H1 (cell line): ENCODE measurements around the gene RP9. TPM values are rescaled to one million over a fixed set of nuclear protein-coding genes. Genes with fewer than 3 reads are reported as not detected.

ENCODE experiments used
- CTCF ChIA-PET: fragments of 300-600 bp; sonication (Branson Sonifier 250); formaldehyde crosslinking; loops from one replicate; lab custom pipeline; 2021; ENCODE audit not compliant: partially characterized antibody; lab: Charles Lee
- POLR2A ChIA-PET: fragments of 300-600 bp; sonication (Branson Sonifier 250); formaldehyde crosslinking; loops from one replicate; lab custom pipeline; 2021; ENCODE audit warnings: inconsistent platforms; ENCODE audit not compliant: partially characterized antibody; lab: Charles Lee
- DNase-seq, 2 experiments: peaks; one replicate each; pipeline versions ENCODE4 v3.0.0 to v3.0.0-alpha.2; 2010 to 2022; ENCODE audit warnings: low spot score in 2 of 2, low read depth in 1 of 2, mixed read lengths in 1 of 2
- FAIRE-seq: peaks from 2 replicates; lab custom pipeline; 2011; peaks lifted over from hg19 to GRCh38; lab: Jason Lieb, UNC
- H2AFZ ChIP-seq: 2 replicates; pipeline ENCODE4 v1.8.1; 2012; ENCODE audit warnings: low read length, inconsistent platforms
- H2AK5ac ChIP-seq: 2 replicates; pipeline ENCODE4 v1.6.1; 2013; ENCODE audit warnings: low read depth, low read length
- H2BK120ac ChIP-seq: replicated peaks from 2 replicates; pipeline ENCODE3; 2013; ENCODE audit warnings: low read depth, low read length, inconsistent platforms
- H2BK12ac ChIP-seq: 2 replicates; pipeline ENCODE4 v1.6.1; 2013; ENCODE audit warnings: low read depth, low read length
- H2BK15ac ChIP-seq: 2 replicates; pipeline ENCODE4 v1.6.1; 2013; ENCODE audit warnings: low read length
- H2BK20ac ChIP-seq: 2 replicates; pipeline ENCODE4 v1.6.1; 2013; ENCODE audit warnings: low read length
- H2BK5ac ChIP-seq: 2 replicates; pipeline ENCODE4 v1.6.1; 2013; ENCODE audit warnings: low read depth, low read length
- H3K14ac ChIP-seq: 2 replicates; pipeline ENCODE4 v1.6.1; 2013; ENCODE audit warnings: inconsistent platforms; ENCODE audit not compliant: insufficient read length
- H3K18ac ChIP-seq: 2 replicates; pipeline ENCODE4 v1.6.1; 2013; ENCODE audit warnings: low read length; ENCODE audit errors: extremely low read depth
- H3K23ac ChIP-seq: 2 replicates; pipeline ENCODE4 v1.6.1; 2013; ENCODE audit warnings: inconsistent platforms; ENCODE audit not compliant: insufficient read length
- H3K23me2 ChIP-seq: 2 replicates; pipeline ENCODE4 v1.6.1; 2013; ENCODE audit warnings: low read depth, low read length
- H3K27ac ChIP-seq: 2 replicates; pipeline ENCODE4 v1.6.1; 2011; ENCODE audit warnings: low read depth, low read length, inconsistent platforms
- H3K27me3 ChIP-seq, 4 experiments: replicated peaks in 1 of 4; 1 replicate in 1 of 4; 2 replicates in 3 of 4; pipeline versions ENCODE4 v1.6.1 to v1.8.1; 2011 to 2013; ENCODE audit warnings: low read length in 3 of 4, mild to moderate bottlenecking in 3 of 4, inconsistent platforms in 2 of 4, mixed read lengths in 2 of 4, moderate library complexity in 1 of 4; ENCODE audit not compliant: control insufficient read depth in 3 of 4, insufficient read depth in 3 of 4; ENCODE audit errors: extremely low read depth in 1 of 4
- H3K36me3 ChIP-seq, 4 experiments: 2 replicates each; pipeline versions ENCODE4 v1.6.1 to v1.8.1; 2011 to 2013; ENCODE audit warnings: mild to moderate bottlenecking in 4 of 4, low read length in 3 of 4, moderate library complexity in 2 of 4, control low read depth in 1 of 4, inconsistent platforms in 1 of 4; ENCODE audit not compliant: insufficient read depth in 4 of 4, control insufficient read depth in 2 of 4
- H3K4ac ChIP-seq: replicated peaks from 2 replicates; pipeline ENCODE3; 2013; ENCODE audit warnings: low read length, low read depth, mixed read lengths, inconsistent platforms; ENCODE audit not compliant: insufficient read length
- H3K4me1 ChIP-seq, 4 experiments: replicated peaks in 1 of 4; 1 replicate in 1 of 4; 2 replicates in 3 of 4; pipeline versions ENCODE4 v1.6.1 to v1.8.1; 2011 to 2013; ENCODE audit warnings: low read length in 3 of 4, inconsistent platforms in 2 of 4, mixed read lengths in 1 of 4; ENCODE audit not compliant: insufficient read depth in 4 of 4, control insufficient read depth in 3 of 4
- H3K4me2 ChIP-seq, 2 experiments: 2 replicates each; pipeline versions ENCODE4 v1.6.1 to v1.8.1; 2011 to 2013; ENCODE audit warnings: low read depth in 2 of 2, low read length in 2 of 2, control low read depth in 1 of 2, inconsistent platforms in 1 of 2, mild to moderate bottlenecking in 1 of 2; ENCODE audit not compliant: insufficient read depth in 1 of 2
- H3K4me3 ChIP-seq, 4 experiments: fragments of 200-600, 300-600 bp in 1 of 4; sonication (generic), shearing (Covaris generic), sonication (Bioruptor Twin) in 1 of 4; 2 replicates each; pipeline versions ENCODE4 v1.5.1 to v1.8.1; 2011 to 2016; ENCODE audit warnings: low read length in 4 of 4, low read depth in 3 of 4, control low read depth in 2 of 4, inconsistent platforms in 2 of 4, mild to moderate bottlenecking in 2 of 4, mixed read lengths in 1 of 4, moderate library complexity in 1 of 4; ENCODE audit not compliant: insufficient read depth in 2 of 4; ENCODE audit errors: extremely low read depth in 1 of 4
- H3K56ac ChIP-seq: replicated peaks from 2 replicates; pipeline ENCODE3; 2013; ENCODE audit warnings: low read depth, mild to moderate bottlenecking, mixed read lengths, low read length, inconsistent platforms; ENCODE audit not compliant: insufficient read length
- H3K79me1 ChIP-seq: 2 replicates; pipeline ENCODE4 v1.6.1; 2013; ENCODE audit warnings: low read depth, low read length, control low read depth
- H3K79me2 ChIP-seq, 2 experiments: 2 replicates each; pipeline versions ENCODE4 v1.6.1 to v1.8.1; 2012 to 2013; ENCODE audit warnings: low read length in 2 of 2, mild to moderate bottlenecking in 2 of 2, inconsistent platforms in 1 of 2; ENCODE audit not compliant: insufficient read depth in 2 of 2, control insufficient read depth in 1 of 2
- H3K9ac ChIP-seq, 4 experiments: replicated peaks in 1 of 4; 1 replicate in 1 of 4; 2 replicates in 3 of 4; pipeline versions ENCODE4 v1.6.1 to v1.8.1; 2011 to 2013; ENCODE audit warnings: low read depth in 3 of 4, low read length in 3 of 4, control low read depth in 2 of 4, mild to moderate bottlenecking in 2 of 4, moderate library complexity in 2 of 4, inconsistent platforms in 1 of 4; ENCODE audit errors: extremely low read depth in 1 of 4
- H3K9me3 ChIP-seq, 2 experiments: 2 replicates each; pipeline versions ENCODE4 v1.6.1 to v1.8.1; 2012 to 2013; ENCODE audit warnings: mild to moderate bottlenecking in 2 of 2, moderate library complexity in 2 of 2, control low read depth in 1 of 2, inconsistent platforms in 1 of 2, low read depth in 1 of 2, low read length in 1 of 2, mixed read lengths in 1 of 2; ENCODE audit not compliant: insufficient read depth in 2 of 2
- H4K20me1 ChIP-seq, 2 experiments: replicated peaks in 1 of 2; 2 replicates each; pipeline versions ENCODE3 to v1.8.1; 2011 to 2013; ENCODE audit warnings: inconsistent platforms in 2 of 2, low read length in 2 of 2, mild to moderate bottlenecking in 1 of 2; ENCODE audit not compliant: insufficient read depth in 2 of 2, control insufficient read depth in 1 of 2
- H4K5ac ChIP-seq: 2 replicates; pipeline ENCODE4 v1.6.1; 2013; ENCODE audit warnings: low read length, low read depth, mixed read lengths, inconsistent platforms; ENCODE audit not compliant: insufficient read length
- H4K8ac ChIP-seq: 2 replicates; pipeline ENCODE4 v1.8.0; 2013; ENCODE audit warnings: mild to moderate bottlenecking, moderate library complexity, low read length, inconsistent platforms; ENCODE audit not compliant: insufficient read depth; ENCODE audit errors: extremely low read depth
- H4K91ac ChIP-seq: replicated peaks from 2 replicates; pipeline ENCODE3; 2013; ENCODE audit warnings: low read length, mixed read lengths, inconsistent platforms; ENCODE audit not compliant: insufficient read length
- CHD1 ChIP-seq: IDR thresholded peaks from 2 replicates; pipeline ENCODE4 v1.6.1; 2012; ENCODE audit warnings: low read depth, low read length, improper control_type of control experiment
- FOSL1 ChIP-seq: IDR thresholded peaks from 2 replicates; pipeline ENCODE4 v1.6.1; 2011; ENCODE audit warnings: mild to moderate bottlenecking, low read depth, low read length, moderate library complexity; ENCODE audit not compliant: insufficient read depth
- KDM5A ChIP-seq: fragments of 200-600 bp; IDR thresholded peaks from 2 replicates; pipeline ENCODE4 v1.7.1; 2012; ENCODE audit warnings: mild to moderate bottlenecking, low read length, inconsistent platforms, mixed read lengths
- NRF1 ChIP-seq: IDR thresholded peaks from 2 replicates; pipeline ENCODE4 v1.6.1; 2011; ENCODE audit warnings: mild to moderate bottlenecking, low read depth, low read length, improper control_type of control experiment
- POU5F1 ChIP-seq: IDR thresholded peaks from 2 replicates; pipeline ENCODE4 v1.6.1; 2011; ENCODE audit warnings: low read depth, mild to moderate bottlenecking, low read length, moderate library complexity
- RFX5 ChIP-seq: IDR thresholded peaks from 2 replicates; pipeline ENCODE4 v1.6.1; 2011; ENCODE audit warnings: low read depth, low read length, improper control_type of control experiment, borderline replicate concordance
- SIN3A ChIP-seq, 2 experiments: IDR thresholded peaks in 1 of 2; conservative IDR thresholded peaks in 1 of 2; 2 replicates each; pipeline ENCODE4 v1.6.1; 2011 to 2012; ENCODE audit warnings: low read length in 2 of 2, improper control_type of control experiment in 1 of 2, low read depth in 1 of 2, mild to moderate bottlenecking in 1 of 2
- SIX5 ChIP-seq: IDR thresholded peaks from 2 replicates; pipeline ENCODE4 v1.6.1; 2011; ENCODE audit warnings: mild to moderate bottlenecking, low read depth, low read length
- SUZ12 ChIP-seq: fragments of 200-600 bp; sonication (generic); IDR thresholded peaks from 2 replicates; pipeline ENCODE4 v1.6.1; 2012; ENCODE audit warnings: mild to moderate bottlenecking, inconsistent platforms, low read length, moderate library complexity, mixed read lengths
- TAF1 ChIP-seq: IDR thresholded peaks from 2 replicates; pipeline ENCODE4 v1.6.1; 2011; ENCODE audit warnings: mild to moderate bottlenecking, low read depth, low read length
- WGBS, 2 experiments: shearing (Covaris generic) in 1 of 2; methylation state at CpG; one replicate each; pipeline versions ENCODE4 v1.1.6 to v1.1.7; 2013 to 2015; ENCODE audit warnings: low lambda C conversion rate in 2 of 2, mixed read lengths in 2 of 2, inconsistent platforms in 1 of 2, low coverage in 1 of 2, missing lambda C conversion rate in 1 of 2; ENCODE audit not compliant: insufficient replicate concordance in 2 of 2, insufficient coverage in 1 of 2, insufficient read length in 1 of 2; ENCODE audit errors: extremely low coverage in 1 of 2, missing lambda C conversion rate in 1 of 2; 5-methylcytosine and 5-hydroxymethylcytosine counted together
- polyA plus RNA-seq, 7 experiments: library from polyadenylated mRNA; depleted of rRNA in 3 of 7; stranded (reverse) in 5 of 7; unstranded in 2 of 7; fragments of >200 nt in 5 of 7; fragments of 200-250 nt in 2 of 7; gene quantifications; 1 replicate in 5 of 7; 2 replicates in 1 of 7; 4 replicates in 1 of 7; pipeline versions ENCODE4 v1.2.1 to v1.2.3, GENCODE V29; 2011 to 2013; ENCODE audit warnings: missing spikeins in 2 of 7, mixed read lengths in 2 of 7
- total RNA-seq: library from RNA; stranded (reverse); fragmentation: NEBNext Ultra II Directional; extraction: Animal tissue kit (Norgen Biotek cat#: 25700); gene quantifications from 2 replicates; pipeline ENCODE4 v1.2.1, GENCODE V29; 2021
- TF ChIP-seq, protein P1 (sequence below): IDR thresholded peaks from 2 replicates; pipeline ENCODE4 v1.6.1; 2012; ENCODE audit warnings: low read length, inconsistent platforms

The RP9 gene
- total and polyA plus RNA-seq, 2 of the 8 experiments (the other 6 are each of a cell fraction or from before 2014, with no cell fraction given) = 11.0 to 12.4 TPM

DNA sequence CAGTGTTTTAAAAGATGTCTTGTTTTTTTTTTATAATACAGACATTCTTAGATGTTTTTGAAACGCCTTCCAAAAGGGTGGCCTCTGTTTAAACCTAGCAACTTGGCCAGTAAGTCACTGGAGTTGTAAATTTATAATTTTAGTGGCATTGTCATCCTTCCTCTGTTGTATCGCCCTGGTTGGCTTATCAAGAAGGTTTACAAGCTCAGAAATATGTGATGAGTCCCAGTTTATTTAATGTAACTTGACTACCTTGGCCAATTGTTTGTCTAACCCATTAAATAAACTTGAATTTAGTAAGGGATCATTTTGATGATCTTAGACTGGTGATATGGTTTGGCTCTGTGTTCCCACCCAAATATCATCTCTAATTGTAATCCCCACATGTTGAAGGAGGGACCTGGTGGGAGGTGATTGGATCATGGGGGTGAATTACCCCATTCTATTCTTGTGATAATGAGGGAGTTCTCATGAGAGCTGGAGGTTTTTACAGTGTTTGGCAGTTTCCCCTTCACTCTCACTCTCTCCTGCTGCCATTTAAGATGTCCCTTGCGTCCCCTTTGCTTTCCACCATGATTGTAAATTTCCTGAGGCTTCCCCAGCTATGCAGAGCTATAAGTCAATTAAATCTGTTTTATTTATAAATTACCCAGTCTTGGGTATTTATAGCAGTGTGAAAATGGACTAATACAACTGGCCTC, 33.2 kb downstream of the RP9 start:
- H3K56ac ChIP-seq = no peak overlapping the region
- ChIA-PET POLR2A (interaction anchor here (1.0 kb wide), 1 partner anchor 14 kb away, joined by 3 read pairs; the partner anchor contains the start of gene NT5C3A), CTCF (interaction anchor here (1.6 kb wide), 1 partner anchor 11 kb away, joined by 3 read pairs; no protein-coding TSS in a partner anchor)
- no peak overlapping the region for H2AFZ ChIP-seq
- no peak for FAIRE-seq
- H2BK5ac ChIP-seq = no peak overlapping the region
- H3K23me2 ChIP-seq = no peaks in the 10 kb centered on the region
- H3K9me3 ChIP-seq = 0 out of 4 replicates have a peak, but pooled peaks cover 0 to 5% of the 10 kb centered on the region in 2 experiments
- no peak overlapping the region for H4K91ac ChIP-seq
- H2BK20ac ChIP-seq = no peak overlapping the region
- H3K27ac ChIP-seq = no peak overlapping the region
- 0 out of 4 replicates have a peak overlapping the region, but pooled peaks of 1 of the 2 experiments have one; percentile 20 for H3K4me2 ChIP-seq
- H3K23ac ChIP-seq = no peak overlapping the region
- no peak overlapping the region for H3K14ac ChIP-seq
- no peak overlapping the region for H2BK15ac ChIP-seq
- no peaks in the 10 kb centered on the region for H3K27me3 ChIP-seq
- H3K4ac ChIP-seq = no peak overlapping the region
- no peak overlapping the region for H3K18ac ChIP-seq
- no peaks in the 10 kb centered on the region for H3K36me3 ChIP-seq
- peak overlapping the region in 1 of 4 experiments; percentile 22; a peak in 1 of 8 replicates for H3K4me3 ChIP-seq
- no peak overlapping the region for H4K5ac ChIP-seq
- peaks cover 1 to 12% (median 8%) of the 10 kb centered on the region in 4 experiments; a peak in 3 of 7 replicates for H3K4me1 ChIP-seq
- H4K20me1 ChIP-seq = no peaks in the 10 kb centered on the region
- no peaks in the 10 kb centered on the region for H3K79me2 ChIP-seq
- DNase-seq = no peak
- no peak overlapping the region for H2BK120ac ChIP-seq
- H2BK12ac ChIP-seq = no peak overlapping the region
- H3K79me1 ChIP-seq = no peaks in the 10 kb centered on the region
- 74% methylated on average over 3 of the region's 3 CpGs; no CpG with 5 or more reads in 1 of the 2 experiments for WGBS, 2 experiments
- no peak overlapping the region for H2AK5ac ChIP-seq
- no peak overlapping the region for H4K8ac ChIP-seq
- no peak overlapping the region for H3K9ac ChIP-seq
- no peak for TF ChIP-seq RFX5
- TF ChIP-seq POU5F1 = no peak
- TF ChIP-seq FOSL1 = no peak
- TF ChIP-seq KDM5A = no peak
- TF ChIP-seq CHD1 = no peak
- no peak for TF ChIP-seq TAF1
- no peak for TF ChIP-seq NRF1
- TF ChIP-seq SIN3A (conservative IDR thresholded peaks at IDR 0.05 in 1 of 2, IDR thresholded peaks at IDR 0.05 in 1 of 2; ENCODE audit: low read depth in 1 of 2, low read length in 2 of 2) = no peak
- TF ChIP-seq SUZ12 = no peak
- TF ChIP-seq, protein P1, sequence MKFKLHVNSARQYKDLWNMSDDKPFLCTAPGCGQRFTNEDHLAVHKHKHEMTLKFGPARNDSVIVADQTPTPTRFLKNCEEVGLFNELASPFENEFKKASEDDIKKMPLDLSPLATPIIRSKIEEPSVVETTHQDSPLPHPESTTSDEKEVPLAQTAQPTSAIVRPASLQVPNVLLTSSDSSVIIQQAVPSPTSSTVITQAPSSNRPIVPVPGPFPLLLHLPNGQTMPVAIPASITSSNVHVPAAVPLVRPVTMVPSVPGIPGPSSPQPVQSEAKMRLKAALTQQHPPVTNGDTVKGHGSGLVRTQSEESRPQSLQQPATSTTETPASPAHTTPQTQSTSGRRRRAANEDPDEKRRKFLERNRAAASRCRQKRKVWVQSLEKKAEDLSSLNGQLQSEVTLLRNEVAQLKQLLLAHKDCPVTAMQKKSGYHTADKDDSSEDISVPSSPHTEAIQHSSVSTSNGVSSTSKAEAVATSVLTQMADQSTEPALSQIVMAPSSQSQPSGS = no peak
- TF ChIP-seq SIX5 = no peak
